GM20431 (cell line): ENCODE results near the gene SECTM1.

Experiments
- in situ Hi-C: fragments of 300-500 bp; cut with MseI, MboI; formaldehyde crosslinking; loops from one replicate; pipeline ENCODE4 v1.15.0; 2020; ENCODE audit warnings: low sequenced_read_pairs; ENCODE audit not compliant: unreplicated experiment

The SECTM1 gene

DNA sequence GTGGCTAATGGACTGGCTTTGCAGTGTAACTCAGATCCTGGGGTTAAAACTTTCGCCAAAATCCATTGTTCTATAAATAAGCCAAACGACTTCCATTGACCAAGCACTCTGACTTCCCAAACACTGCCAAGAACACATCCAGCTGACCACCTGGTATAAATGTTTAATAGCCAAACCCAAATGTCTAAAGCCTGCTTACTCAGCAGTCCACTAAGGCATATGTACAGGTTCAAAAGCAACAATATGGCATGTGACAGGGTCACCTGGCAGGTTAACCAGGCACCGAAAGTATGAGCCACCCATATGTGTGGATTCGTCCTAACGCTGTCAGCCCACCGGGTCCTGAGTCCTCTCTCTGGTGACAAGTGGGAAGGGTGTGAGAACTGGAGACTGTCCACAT, 62.2 kb downstream of the SECTM1 start:
- in situ Hi-C loops, result no loop called here
